Fibroblast of peridontal ligament (primary cell): ENCODE data around the gene CDC14B.
"Not testable (repeated sequence)": the region's sequence is repeated elsewhere in the genome, so short reads cannot be mapped to it uniquely, and the experiment has no call there.

Source experiments
- DNase-seq: peaks from one replicate; pipeline ENCODE4 v3.0.0-alpha.2; 2010; ENCODE audit errors: extremely low read depth

The CDC14B gene

GRCh38 chr9:96587338-96588315, 32.0 kb downstream of the CDC14B start:
- DNase-seq = no peak

DNA sequence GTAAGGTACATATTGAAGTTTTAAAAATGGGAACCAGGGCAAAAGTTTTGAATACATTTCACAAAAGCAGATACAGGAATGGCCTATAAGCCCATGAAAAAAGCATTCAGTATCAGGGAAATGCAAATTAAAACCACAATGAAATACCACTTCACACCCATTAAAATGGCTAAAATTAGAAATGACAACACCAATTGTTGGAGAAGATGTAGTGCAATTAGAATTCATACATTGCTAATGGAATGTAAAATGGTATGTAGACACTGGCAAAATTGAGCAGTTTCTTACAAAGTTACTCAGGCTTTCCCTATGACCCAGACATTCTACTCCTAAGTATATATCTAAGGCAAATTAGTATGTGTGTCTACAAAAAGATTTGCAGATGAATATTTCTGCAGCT, 34.2 kb downstream of the CDC14B start:
- no peak for DNase-seq

GRCh38 chr9:96582199-96582598, 37.4 kb downstream of the CDC14B start:
- not testable (repeated sequence) for DNase-seq

GRCh38 chr9:96581786-96582185, 37.9 kb downstream of the CDC14B start:
- DNase-seq = no peak

GRCh38 chr9:96581301-96581700, 38.3 kb downstream of the CDC14B start:
- no peak for DNase-seq

GRCh38 chr9:96574931-96575351, 44.7 kb downstream of the CDC14B start:
- DNase-seq = no peak

DNA sequence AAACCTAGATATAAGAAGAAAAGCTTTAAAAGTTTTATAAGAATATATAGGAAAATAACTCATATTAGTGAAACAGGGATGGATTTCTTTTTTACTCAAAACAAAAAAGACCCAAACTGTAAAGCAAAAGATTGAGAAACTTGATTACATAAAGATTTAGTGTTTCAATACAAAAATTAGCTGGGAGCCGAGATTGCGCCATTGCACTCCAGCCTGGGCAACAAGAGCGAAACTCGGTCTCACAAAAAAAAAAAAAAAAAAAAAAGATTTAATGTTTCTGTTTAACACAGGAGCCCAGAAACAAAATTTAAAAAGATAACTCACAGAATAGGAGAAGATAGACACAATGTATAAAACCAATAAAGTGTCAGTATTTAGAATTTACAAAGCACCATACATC, 45.2 kb downstream of the CDC14B start:
- no peak for DNase-seq

DNA sequence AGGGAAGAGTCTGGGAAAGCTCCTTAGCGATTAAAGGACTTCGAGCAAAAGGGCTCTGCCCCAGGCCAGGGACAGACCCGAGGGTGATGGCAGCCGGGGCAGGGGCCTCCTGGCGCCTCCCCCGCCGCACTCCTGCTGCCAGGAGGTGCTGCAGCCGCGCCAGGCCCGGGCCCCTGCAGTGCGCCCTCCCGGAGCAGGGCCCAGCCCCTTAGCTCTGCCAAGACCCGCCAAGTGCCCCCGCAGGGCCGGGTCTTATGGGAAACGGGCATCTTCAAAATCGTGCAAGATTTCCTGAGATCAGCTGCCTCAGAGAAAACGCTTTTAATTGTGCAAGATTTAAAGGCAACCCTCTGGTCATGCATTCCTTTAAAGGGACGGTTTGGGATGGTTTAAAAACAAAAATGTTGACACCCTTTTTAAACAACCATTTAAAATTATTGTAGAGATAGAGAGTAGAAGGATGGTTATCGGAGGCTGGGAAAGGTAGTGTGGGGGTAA, 52.4 kb downstream of the CDC14B start:
- DNase-seq = peak; percentile 65

DNA sequence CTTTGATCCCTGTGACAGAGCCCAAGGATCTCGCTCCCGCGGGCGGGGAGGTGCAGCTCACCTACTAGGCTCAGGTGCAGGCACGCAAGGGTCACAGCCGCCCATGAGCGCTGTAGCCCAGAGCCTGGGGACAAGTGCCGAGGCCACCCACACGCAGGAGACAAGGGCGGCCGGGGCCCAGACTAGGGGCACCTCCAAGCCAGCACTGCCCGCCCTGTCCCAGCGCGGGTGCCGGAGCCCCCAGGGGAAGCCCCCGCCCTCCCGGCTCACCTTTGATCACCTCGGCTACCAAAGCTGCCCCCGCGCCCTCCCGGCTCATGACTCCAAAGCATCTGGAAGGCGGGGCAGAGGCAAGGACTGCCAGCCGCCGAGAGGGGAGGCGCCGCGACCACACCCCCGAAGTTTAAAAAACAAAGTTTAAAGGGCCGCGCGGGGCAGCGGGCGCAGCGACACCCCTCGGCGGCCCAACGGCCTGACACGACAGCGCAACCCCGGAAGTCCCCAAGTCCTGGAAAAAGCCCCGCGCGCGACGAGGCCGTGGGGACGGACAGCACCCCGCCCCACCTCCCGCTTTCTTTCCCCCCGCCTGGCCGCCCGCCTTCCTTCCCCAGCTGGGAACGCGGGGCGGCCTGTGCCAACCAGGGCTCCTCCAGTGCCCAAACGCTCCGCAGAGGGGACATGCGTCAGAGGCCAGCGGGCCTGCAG, 53.0 kb downstream of the CDC14B start:
- peak; percentile 56 for DNase-seq

- peak; percentile 75 for DNase-seq
Observed at GRCh38 chr9:96565671-96566497, 53.8 kb downstream of the CDC14B start.

- DNase-seq = no peak
Observed at GRCh38 chr9:96564217-96564616, 55.4 kb downstream of the CDC14B start.

DNA sequence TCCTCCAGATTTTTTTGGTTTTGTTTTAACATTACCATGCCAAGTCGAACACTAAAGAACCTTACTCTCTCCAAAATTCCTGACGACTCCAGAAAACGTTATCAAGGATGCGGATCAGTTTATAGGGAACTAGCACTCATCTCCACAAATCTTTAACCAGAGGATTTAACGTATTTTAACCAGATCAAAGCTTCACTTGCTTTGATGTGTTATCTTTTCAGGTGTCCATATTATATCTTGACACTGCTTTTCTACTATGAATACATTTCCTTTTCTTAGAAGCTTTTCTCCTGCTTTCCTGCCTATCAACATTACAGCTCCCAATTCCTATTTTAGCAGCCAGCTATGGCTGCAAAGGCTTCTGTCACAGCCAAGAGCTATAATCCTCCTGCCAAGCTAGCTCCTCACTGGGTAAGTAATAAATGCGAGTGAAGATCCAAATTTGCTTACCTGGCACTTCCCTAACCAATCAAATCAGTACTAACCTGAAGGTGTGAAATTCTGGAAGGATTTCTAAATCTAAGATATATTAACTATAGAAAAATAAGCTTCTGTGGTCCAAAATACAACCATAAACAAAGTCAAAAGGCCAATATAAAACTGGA, 60.2 kb downstream of the CDC14B start:
- no peak for DNase-seq

DNA sequence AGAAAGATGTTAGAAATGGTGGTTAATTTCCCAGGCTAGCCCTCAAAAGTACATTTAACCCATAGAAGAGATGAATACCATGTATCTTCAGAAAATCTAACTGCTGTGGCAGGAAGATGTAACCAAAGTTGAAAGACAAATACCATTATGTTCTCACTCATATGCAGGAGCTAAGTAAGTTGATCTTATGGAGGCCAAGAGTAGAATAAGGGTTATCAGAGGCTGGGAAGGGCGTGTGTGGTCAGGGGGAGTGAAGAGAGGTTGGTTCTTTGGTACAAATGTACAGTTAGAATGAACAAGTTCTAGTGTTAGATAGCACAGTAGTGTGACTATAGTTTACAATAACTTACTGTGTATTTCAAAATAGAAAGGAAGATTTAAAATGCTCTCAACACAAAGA, 61.7 kb downstream of the CDC14B start:
- no peak for DNase-seq

GRCh38 chr9:96556701-96557461, 62.8 kb downstream of the CDC14B start:
- peak; percentile 79 for DNase-seq

DNA sequence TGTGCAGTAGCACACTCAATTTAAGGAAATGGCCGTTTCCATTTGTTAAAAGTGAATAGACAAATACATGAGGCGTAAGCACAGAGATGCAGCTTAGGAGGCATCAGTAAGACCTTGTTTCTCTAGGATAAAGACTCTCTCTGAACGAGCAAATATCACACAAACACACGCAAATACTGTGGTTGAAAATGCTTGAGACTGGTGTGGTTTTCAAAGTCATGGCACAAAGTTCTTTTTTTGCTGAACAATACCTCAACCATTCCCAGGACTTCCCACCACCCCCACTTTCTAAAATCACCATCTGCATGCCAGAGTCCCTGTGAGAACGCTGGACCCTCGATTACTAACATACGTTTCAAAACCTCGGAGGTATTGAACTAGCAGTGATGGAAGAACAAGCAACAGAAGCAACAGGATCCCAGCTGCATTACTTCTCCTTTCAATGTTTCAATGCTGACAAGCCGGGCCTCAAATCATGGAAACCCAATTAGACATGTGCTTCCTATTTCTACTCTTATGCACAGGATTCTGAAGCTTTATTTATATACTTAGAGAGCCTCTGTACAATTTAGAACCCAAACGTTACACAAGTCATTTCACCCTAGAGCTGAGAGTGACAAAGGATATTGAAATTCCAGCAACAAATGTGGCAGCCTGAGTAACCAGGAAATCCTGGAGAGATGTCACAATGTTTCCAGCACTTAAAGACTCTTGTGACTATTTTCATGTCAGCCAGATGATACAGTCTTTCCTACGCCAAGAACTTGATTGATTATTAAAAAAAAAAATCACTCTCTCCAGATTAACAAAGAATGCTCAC, 63.9 kb downstream of the CDC14B start:
- peak; percentile 72 for DNase-seq

GRCh38 chr9:96554801-96555566, 64.7 kb downstream of the CDC14B start:
- peak; percentile 63 for DNase-seq

DNA sequence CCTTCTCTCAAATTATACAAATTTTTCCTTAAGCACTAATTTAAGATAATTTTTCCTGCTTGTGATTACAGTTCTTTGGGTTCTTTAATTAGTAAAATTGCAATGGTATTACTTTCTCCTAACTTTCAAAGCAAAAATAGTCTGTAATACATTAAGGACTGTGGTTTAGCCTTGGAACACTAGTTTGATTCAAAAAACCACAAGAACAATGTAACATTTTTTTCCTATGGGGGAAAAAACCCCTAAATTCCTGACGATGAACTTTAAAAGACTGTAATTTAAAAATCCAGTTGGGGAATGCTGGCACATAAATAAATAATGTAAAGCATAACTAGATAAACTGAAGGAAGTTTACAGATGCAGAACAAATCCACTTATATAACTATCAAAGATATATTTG, 65.3 kb downstream of the CDC14B start:
- DNase-seq = peak; percentile 87

DNA sequence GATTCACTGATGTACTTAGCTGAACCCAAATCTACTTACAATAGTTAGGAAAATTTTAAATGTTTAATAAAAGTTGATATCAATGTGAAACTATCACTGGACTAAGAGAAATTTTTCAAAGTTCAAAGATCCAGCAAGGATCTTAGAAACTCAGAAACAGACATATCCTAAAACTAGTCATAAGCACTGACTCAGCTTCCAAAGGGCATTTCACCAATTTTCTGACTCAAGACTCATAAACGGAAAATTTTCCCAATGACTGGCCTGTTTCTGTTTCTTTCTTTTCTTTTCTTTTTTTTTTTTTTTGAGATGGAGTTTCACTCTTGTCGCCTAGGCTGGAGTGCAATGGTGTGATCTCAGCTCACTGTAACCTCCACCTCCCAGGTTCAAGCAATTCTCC, 66.6 kb downstream of the CDC14B start:
- peak; percentile 95 for DNase-seq

DNA sequence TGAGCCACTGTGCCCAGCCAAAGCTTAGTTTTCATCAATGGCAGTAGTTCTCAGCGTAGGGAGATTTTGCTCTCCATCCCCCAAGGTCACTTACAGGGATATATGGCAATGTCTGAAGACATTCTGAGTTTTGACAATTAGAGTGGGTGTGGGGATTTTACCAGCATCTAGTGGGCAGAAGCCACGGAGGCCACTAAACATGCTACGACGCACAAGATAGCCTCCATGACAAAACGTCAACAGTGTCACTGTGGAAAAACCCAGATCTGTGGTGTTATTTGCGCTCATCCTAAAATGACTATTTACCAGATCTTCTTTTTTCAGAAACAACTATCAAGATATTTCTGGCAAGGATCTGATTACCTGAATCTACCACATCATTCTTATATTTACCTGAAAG, 68.2 kb downstream of the CDC14B start:
- no peak for DNase-seq
